Measurements from ENCODE around the gene BBS1.
A peak's percentile ranks its signal among the peaks of the same experiment; 100 is the strongest.

BBS1 gene

DNA sequence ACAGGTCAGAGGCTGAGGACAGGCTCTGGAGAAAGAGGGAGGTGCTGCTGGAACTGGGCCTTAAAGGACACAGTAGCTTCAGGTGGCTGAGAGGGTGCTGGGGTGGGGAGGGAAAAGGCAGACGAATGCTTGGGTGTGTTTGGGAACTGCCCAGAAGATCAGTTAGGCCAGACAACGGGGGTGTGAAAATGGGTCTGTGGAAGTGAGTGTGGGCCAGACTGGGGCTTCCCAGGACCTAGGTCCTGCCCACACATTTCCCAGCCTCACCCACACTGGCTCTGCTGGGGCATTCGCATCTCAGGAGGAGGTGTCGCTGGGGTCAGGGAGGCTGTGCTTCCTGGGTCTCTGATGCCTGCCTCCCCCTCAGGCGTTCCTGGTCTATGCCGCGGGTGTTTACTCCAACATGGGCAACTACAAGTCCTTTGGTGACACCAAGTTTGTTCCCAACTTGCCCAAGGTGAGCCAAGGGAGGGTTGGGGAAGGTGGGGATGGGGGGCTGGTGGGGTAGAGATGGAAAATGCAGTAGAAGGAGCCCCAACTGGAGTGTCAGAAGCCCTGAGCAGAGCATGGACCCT, 25.5 kb upstream of the BBS1 start:
- no peak for TF ChIP-seq NFIC (IDR thresholded peaks at IDR 0.05)
- TF ChIP-seq TAF1 (IDR thresholded peaks at IDR 0.05; ENCODE audit: low read depth): no peak
- TF ChIP-seq USF1 (IDR thresholded peaks at IDR 0.05): no peak
- no peak for TF ChIP-seq FOXM1 (IDR thresholded peaks at IDR 0.05; ENCODE audit: borderline replicate concordance, low read depth)
- TF ChIP-seq TCF12 (IDR thresholded peaks at IDR 0.05; ENCODE audit: low read depth): no peak
- TF ChIP-seq EGR1 (IDR thresholded peaks at IDR 0.05): no peak
- TF ChIP-seq YY1 (IDR thresholded peaks at IDR 0.05; ENCODE audit: low read depth): no peak
- no peak for TF ChIP-seq RAD21 (IDR thresholded peaks at IDR 0.05; ENCODE audit: low read depth)
- no peak for TF ChIP-seq ZBTB7A (IDR thresholded peaks at IDR 0.05; ENCODE audit: low read depth)
- TF ChIP-seq, protein P1, sequence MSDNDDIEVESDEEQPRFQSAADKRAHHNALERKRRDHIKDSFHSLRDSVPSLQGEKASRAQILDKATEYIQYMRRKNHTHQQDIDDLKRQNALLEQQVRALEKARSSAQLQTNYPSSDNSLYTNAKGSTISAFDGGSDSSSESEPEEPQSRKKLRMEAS (IDR thresholded peaks at IDR 0.05): no peak
- no peak for TF ChIP-seq CEBPB (IDR thresholded peaks at IDR 0.05)
- TF ChIP-seq TEAD4 (IDR thresholded peaks at IDR 0.05): no peak
- TF ChIP-seq EP300 (IDR thresholded peaks at IDR 0.05; ENCODE audit: borderline replicate concordance): no peak
- TF ChIP-seq CREB1 (IDR thresholded peaks at IDR 0.05; ENCODE audit: low read depth): no peak
- TF ChIP-seq, protein P2, sequence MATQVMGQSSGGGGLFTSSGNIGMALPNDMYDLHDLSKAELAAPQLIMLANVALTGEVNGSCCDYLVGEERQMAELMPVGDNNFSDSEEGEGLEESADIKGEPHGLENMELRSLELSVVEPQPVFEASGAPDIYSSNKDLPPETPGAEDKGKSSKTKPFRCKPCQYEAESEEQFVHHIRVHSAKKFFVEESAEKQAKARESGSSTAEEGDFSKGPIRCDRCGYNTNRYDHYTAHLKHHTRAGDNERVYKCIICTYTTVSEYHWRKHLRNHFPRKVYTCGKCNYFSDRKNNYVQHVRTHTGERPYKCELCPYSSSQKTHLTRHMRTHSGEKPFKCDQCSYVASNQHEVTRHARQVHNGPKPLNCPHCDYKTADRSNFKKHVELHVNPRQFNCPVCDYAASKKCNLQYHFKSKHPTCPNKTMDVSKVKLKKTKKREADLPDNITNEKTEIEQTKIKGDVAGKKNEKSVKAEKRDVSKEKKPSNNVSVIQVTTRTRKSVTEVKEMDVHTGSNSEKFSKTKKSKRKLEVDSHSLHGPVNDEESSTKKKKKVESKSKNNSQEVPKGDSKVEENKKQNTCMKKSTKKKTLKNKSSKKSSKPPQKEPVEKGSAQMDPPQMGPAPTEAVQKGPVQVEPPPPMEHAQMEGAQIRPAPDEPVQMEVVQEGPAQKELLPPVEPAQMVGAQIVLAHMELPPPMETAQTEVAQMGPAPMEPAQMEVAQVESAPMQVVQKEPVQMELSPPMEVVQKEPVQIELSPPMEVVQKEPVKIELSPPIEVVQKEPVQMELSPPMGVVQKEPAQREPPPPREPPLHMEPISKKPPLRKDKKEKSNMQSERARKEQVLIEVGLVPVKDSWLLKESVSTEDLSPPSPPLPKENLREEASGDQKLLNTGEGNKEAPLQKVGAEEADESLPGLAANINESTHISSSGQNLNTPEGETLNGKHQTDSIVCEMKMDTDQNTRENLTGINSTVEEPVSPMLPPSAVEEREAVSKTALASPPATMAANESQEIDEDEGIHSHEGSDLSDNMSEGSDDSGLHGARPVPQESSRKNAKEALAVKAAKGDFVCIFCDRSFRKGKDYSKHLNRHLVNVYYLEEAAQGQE (IDR thresholded peaks at IDR 0.05; ENCODE audit: low read depth): no peak

- TF ChIP-seq NFIC (IDR thresholded peaks at IDR 0.05) (peak; percentile 30; the same call in 1 of the 2 replicates), FOXM1 (IDR thresholded peaks at IDR 0.05; ENCODE audit: borderline replicate concordance, low read depth) (no peak)
Measured at GRCh38 chr11:66488957-66489356, 21.5 kb upstream of the BBS1 start.

GRCh38 chr11:66489636-66490035, 20.8 kb upstream of the BBS1 start:
- TF ChIP-seq USF1 (IDR thresholded peaks at IDR 0.05): no peak
- no peak for TF ChIP-seq TEAD4 (IDR thresholded peaks at IDR 0.05)
- no peak for TF ChIP-seq EGR1 (IDR thresholded peaks at IDR 0.05)
- peak; percentile 47; the same call in 1 of the 2 replicates for TF ChIP-seq EP300 (IDR thresholded peaks at IDR 0.05; ENCODE audit: borderline replicate concordance)
- TF ChIP-seq RAD21 (IDR thresholded peaks at IDR 0.05; ENCODE audit: low read depth): no peak
- TF ChIP-seq YY1 (IDR thresholded peaks at IDR 0.05; ENCODE audit: low read depth): 0 out of 2 replicates have a peak, but pooled peaks have one; percentile 32
- TF ChIP-seq CREB1 (IDR thresholded peaks at IDR 0.05; ENCODE audit: low read depth): no peak
- TF ChIP-seq ZBTB7A (IDR thresholded peaks at IDR 0.05; ENCODE audit: low read depth): no peak
- TF ChIP-seq, protein P1 (IDR thresholded peaks at IDR 0.05): no peak; the same call in 1 of the 2 replicates
- no peak for TF ChIP-seq NFIC (IDR thresholded peaks at IDR 0.05)
- peak; percentile 82 for TF ChIP-seq TCF12 (IDR thresholded peaks at IDR 0.05; ENCODE audit: low read depth)

GRCh38 chr11:66491315-66491935, 19.0 kb upstream of the BBS1 start:
- TF ChIP-seq CEBPB (IDR thresholded peaks at IDR 0.05): no peak
- TF ChIP-seq TAF1 (IDR thresholded peaks at IDR 0.05; ENCODE audit: low read depth): no peak
- TF ChIP-seq, protein P2 (IDR thresholded peaks at IDR 0.05; ENCODE audit: low read depth): no peak
- TF ChIP-seq TCF12 (IDR thresholded peaks at IDR 0.05; ENCODE audit: low read depth): no peak
- TF ChIP-seq TEAD4 (IDR thresholded peaks at IDR 0.05): no peak
- TF ChIP-seq FOXM1 (IDR thresholded peaks at IDR 0.05; ENCODE audit: borderline replicate concordance, low read depth): no peak
- no peak for TF ChIP-seq EP300 (IDR thresholded peaks at IDR 0.05; ENCODE audit: borderline replicate concordance)
- TF ChIP-seq NFIC (IDR thresholded peaks at IDR 0.05): no peak
- TF ChIP-seq ZBTB7A (IDR thresholded peaks at IDR 0.05; ENCODE audit: low read depth): no peak
- no peak for TF ChIP-seq YY1 (IDR thresholded peaks at IDR 0.05; ENCODE audit: low read depth)
- no peak for TF ChIP-seq CREB1 (IDR thresholded peaks at IDR 0.05; ENCODE audit: low read depth)
- TF ChIP-seq EGR1 (IDR thresholded peaks at IDR 0.05): no peak
- no peak for TF ChIP-seq RAD21 (IDR thresholded peaks at IDR 0.05; ENCODE audit: low read depth)
- TF ChIP-seq, protein P1 (IDR thresholded peaks at IDR 0.05): no peak
- TF ChIP-seq USF1 (IDR thresholded peaks at IDR 0.05): no peak

Measured in Ishikawa (cell line).